GM19468 (cell line): ENCODE results near the gene EXD3.
"Not testable (repeated sequence)": the region's sequence is repeated elsewhere in the genome, so short reads cannot be mapped to it uniquely, and the experiment has no call there.

ENCODE experiments used
- ATAC-seq: cut with Tn5 transposase; IDR thresholded peaks from one replicate; pipeline ENCODE4 v1.9.1; 2021; ENCODE audit warnings: mild to moderate bottlenecking, moderate library complexity, moderate number of reproducible peaks; ENCODE audit not compliant: unreplicated experiment; ENCODE audit errors: extremely low read depth

The EXD3 gene

DNA sequence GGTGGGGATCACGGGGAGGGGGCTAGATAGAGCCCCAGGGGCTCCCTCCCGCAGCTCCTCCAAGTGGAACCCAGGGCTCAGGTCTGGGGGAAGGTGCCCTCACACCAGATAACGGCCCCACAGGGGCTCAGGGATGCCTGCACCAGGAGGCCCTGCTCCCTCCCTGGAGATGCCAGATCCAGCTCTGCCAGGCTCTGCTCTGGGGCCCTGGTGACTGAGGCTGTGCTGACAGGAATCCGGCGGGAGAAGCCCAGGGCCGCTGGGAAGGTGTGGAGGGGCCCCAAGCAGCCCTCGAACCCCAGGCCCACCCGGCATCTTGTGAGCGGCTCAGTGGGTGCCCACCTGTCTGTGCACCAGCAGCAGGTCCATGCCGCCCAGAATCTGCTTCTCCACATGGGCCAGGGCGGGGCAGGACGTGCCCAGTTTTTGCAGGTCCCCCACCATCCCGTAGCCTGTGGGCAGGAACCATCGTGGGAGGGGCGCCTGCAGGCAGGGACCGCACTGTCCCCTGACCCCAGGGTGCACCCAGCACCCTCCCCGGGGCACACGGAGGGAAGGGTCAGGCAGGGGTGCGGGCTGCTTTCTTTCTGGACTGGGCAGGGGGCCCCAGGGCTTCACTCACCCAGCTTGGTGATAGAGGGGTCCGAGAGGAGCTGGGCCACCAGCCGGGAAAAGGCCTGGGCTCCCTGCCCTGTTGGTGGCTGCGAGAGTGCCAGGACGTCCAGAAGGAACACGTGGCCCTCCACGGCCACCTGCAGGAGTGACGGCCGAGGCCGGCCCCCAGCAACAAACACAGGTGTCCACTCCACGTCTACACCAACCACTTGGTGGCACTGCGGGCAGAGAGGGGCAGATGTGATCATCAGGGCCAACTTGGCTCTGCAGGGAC lies 72.0 kb downstream of the EXD3 start:
- ATAC-seq, result no peak

DNA sequence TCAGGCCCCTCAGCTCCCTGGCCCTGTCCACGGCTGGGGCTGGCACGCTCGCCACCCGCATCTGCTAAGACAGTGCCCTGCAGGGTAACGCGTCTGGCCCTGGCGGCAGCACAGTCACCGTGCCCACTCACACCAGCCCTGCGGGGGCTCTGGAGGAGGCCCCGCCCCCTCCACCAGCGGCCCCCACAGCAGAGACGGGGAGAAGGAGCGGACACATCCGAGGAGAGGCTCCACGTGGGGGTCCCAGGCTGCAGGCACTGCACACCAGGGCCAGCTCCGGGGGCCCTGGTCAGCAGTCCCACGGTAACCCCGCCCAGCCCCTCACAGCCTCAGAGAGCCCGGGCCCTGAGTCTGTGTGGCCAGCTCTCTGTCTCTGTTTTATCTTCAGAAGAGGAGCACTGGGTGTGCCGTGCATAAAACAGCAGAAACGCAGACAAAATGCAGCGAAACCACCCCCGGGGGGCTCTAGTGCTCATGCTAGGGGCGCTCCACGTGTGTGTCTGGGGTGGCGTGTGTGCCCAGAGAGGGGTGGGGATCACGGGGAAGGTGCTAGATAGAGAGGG lies 73.4 kb downstream of the EXD3 start:
- ATAC-seq, result no peak

DNA sequence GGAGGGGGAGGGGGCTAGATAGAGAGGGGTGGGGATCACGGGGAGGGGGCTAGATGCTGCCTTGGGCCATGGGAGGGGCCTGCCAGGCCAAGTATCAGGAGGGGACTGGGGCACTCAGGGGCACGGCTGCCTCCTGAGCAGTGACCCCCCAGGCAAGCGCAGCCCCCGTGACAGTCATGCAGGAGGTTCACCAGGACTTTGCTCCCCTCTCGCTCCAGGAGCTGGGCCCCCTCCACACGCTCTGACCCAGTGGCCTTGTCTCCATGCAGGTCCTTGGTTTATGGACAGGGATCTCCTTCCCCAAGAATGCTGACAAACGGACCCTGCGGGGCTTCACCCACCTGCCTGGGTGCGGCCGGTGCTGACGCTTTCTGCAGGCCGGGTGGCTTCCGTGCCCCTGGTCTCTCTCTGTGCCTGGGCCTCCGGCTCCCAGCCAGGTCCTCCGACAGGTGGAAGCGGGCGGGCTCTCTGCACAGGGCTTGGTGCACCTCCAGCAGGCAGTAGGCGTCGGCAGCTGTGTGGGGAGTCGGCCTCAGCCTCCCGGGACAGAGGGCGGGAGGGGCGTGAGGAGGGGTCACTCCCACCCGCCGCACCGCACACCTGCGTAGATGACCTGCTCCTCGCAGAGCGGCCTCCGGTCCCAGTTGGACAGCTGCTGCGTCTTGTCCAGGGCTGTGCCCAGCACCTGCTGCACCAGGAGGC lies 74.0 kb downstream of the EXD3 start:
- ATAC-seq, result no peak

DNA sequence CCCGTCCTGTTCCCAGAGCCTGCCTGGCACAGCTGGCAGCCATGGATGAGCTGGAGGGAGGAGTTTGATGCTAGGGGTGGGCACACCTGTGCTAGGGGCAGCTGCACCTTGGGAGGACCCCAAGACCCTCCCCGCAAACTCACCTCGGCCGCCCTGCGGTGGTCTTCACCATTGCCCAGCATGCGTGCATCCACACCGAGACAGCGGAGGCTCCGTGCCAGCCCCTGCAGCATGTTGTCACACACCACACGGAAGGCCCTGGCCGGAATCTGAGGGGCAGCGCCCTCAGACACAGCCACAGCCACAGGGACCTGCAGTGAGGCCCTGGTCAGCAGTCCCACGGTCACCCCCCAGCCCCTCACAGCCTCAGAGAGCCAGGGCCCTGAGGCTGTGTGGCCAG lies 75.0 kb downstream of the EXD3 start:
- no peak for ATAC-seq

DNA sequence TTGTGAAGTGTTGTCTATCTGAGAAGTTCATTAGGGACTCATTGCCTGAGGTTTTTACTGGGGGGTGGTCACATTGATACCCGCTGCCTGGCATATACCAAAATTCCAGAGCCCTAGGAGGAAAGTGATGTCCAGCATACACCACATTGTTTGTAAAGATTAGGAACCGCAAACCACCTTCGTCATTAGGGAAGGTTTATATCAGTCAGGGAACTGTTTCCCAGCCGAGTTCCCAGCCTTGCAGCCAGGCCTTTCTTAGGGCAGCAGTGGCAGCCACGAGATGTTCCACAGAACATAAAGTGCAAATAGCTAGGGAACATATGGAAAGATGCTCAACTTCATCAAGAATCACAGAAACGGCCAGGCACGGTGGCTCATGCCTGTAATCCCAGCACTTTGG lies 80.5 kb downstream of the EXD3 start:
- ATAC-seq, result no peak

DNA sequence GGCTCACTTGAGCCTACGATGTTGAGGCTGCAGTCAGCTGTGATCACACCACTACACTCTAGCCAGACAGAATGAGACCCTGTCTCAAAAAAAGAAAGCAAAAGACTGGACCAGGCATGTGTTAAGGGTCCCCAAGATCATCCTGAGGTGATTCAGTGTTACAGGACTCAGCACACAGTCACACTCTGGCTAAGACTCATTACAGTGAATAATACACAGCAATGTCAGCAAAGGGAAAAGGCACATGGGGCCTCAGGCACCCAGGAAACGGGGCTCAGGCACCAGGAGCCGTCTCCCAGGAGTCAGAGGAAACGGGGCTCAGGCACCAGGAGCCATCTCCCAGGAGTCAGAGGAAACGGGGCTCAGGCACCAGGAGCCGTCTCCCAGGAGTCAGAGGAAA lies 81.7 kb downstream of the EXD3 start:
- ATAC-seq, result no peak

DNA sequence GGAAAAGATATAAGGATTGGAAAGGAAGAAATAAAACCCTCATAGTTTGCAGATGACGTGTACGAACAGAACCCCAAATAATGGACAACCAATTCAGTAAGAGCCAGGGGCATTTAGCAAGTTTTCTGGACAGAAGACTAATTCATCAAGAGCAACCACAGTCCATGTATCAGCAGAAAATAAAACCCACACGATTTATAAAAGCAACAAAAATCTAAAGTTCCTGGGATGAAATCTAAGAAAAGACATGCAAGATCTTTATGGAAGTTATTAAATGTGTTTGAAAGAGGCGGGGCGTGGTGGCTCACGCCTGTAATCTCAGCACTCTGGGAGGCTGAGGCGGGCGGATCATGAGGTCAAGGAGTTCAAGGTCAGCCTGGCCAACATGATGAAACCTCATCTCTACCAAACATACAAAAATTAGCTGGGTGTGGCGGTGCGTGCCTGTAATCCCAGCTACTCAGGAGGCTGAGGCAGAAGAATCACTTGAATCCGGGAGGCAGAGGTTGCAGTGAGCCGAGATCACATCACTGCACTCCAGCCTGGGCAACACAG lies 83.0 kb downstream of the EXD3 start:
- ATAC-seq, result not testable (repeated sequence)

DNA sequence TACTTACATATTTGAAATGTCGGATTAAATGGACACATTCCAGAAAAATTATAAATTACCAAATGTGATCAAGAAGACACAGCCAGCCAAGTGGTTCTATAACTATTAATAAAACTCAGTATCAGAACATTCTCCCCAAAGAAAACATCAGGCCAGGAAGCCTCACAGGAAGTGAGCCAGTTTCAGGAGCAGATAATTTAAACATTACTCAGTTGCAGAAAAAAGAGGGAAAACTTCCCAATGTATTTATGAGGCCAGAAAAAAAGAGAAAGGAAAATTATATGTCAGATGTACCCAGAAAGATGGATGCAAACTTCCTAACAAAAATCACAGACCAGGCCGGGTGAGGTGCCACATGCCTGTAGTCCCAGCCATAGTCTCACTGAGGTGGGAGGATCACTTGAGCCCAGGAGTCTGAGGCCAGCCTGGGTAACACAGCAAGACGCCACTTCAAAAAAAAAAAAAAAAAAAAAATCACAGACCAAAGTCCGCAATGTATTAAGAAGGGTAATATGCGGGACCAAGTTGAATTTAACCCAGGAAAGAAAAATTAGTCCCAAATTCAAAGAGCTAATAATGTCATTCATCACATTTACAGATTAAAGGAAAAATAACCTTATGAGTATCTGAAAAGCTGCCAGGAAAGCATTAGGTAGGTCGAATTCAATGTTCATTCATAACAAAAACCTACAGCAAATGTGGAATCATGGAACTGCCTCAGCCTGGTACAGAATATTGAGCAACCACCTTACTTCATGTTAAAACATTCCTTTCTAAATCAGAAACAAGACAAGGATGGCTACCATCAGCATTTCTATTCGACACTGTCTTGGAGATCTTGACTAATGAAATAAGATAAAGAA lies 83.7 kb downstream of the EXD3 start:
- no peak for ATAC-seq

DNA sequence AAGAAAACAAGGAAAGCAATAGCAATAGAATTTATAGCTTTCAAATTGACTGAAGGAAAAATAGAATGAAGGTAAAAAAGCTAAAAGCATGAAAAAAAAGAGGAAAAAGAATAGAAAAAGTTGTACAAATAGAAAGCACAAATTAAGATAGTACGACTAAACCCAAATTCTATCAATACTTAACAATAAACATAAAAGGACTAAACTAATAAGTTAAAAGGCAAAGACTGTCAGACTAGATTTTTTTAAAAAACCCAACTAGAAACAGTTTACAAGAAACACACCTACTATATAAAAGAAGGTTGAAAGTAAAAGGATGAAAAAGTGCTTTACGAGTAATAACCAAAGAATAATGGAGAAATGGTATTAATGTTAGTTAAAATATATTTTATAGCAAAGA lies 86.2 kb downstream of the EXD3 start:
- no peak for ATAC-seq

DNA sequence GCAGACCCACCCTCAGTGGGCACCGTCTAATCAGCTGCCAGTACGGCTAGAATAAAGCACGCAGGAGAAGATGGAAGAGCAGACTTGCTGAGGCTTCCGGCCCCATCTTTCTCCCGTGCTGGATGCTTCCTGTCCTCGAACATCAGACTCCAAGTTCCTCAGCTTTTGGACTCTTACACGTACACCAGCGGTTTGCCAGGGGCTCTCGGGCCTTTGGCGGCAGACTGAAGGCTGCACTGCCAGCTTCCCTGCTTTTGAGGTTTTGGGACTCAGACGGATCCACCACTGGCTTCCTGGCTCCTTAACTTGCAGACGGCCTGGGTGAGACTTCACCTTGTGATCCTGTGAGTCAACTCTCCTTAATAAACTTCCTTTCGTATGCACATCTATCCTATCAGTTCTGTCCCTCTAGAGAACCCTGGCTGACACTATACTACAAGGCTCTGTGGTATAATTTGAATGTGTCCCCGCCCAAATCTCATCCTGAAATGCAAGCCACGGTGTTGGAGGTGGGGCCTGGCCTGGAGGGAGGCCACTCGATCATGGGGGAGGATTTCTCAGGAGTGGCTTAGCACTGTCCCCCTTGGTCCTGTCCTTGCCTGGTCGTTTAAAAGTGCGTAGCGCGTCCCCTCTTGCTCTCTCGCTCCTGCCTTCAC lies 89.8 kb downstream of the EXD3 start:
- ATAC-seq, result no peak

DNA sequence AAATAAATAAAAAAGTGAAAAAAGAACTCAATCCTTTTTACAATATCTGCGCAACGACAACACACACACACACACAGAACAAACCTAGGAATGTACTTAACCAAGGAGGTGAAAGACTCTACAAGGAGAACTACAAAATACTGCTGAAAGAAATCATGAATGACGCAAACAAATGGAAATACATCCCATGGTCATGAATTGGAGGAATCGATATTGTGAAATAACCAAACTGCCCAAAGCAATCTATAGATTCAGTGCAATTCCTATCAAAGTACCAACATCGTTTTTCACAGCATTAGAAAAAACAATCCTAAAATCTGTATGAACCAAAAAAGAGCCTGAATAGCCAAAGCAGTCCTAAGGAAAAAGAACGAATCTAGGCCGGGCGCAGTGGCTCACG lies 91.0 kb downstream of the EXD3 start:
- no peak for ATAC-seq

DNA sequence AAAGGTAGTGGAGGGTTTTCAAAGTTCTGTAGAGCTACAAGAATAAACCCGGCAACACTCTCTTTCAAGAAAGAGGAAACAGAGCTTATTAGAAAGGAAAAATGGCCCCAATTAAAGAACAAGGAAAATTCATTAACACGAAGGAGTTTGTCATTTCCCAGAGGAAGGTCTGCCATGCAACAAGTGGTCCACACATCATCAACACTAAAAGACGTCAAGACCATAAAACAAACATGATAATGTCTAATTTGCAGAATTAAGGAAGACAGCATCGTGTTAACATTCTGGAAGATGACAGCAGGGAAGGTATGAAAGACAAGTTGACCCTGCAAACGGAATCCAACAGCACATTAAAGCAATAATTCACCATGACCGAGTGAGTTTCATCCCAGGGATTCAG lies 92.3 kb downstream of the EXD3 start:
- ATAC-seq, result no peak

DNA sequence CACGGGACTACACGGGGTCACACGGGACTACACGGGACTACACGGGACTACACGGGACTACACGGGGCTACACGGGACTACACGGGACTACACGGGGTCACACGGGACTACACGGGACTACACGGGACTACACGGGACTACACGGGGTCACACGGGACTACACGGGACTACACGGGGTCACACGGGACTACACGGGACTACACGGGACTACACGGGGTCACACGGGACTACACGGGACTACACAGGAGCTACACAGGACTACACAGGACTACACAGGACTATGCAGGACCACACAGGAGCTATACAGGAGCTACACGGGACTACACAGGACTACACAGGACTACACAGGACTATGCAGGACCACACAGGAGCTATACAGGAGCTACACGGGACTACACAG lies 93.4 kb downstream of the EXD3 start:
- ATAC-seq, result not testable (repeated sequence)

DNA sequence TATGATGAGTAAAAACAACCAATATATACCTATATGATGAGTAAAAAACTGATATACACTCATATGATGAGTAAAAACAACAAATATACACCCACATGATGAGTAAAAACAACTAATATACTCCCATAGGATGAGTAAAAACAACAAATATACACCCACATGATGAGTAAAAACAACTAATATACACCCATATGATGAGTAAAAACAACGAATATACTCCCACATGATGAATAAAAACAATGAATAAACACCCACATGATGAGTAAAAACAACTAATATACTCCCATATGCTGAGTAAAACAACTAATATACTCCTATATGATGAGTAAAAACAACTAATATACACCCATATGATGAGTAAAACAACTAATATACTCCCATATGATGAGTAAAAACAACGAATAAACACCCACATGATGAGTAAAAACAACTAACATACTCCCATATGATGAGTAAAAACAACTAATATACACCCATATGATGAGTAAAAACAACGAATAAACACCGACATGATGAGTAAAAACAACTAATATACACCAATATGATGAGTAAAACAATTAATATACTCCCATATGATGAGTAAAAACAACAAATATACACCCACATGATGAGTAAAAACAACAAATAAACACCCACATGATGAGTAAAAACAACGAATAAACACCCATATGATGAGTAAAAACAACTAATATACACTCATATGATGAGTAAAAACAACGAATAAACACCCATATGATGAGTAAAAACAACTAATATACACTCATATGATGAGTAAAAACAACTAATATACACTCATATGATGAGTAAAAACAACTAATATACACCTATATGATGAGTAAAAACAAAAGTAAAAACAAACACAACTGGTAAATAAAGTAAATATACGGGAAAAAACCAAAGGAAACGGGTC lies 95.1 kb downstream of the EXD3 start:
- ATAC-seq, result not testable (repeated sequence)

DNA sequence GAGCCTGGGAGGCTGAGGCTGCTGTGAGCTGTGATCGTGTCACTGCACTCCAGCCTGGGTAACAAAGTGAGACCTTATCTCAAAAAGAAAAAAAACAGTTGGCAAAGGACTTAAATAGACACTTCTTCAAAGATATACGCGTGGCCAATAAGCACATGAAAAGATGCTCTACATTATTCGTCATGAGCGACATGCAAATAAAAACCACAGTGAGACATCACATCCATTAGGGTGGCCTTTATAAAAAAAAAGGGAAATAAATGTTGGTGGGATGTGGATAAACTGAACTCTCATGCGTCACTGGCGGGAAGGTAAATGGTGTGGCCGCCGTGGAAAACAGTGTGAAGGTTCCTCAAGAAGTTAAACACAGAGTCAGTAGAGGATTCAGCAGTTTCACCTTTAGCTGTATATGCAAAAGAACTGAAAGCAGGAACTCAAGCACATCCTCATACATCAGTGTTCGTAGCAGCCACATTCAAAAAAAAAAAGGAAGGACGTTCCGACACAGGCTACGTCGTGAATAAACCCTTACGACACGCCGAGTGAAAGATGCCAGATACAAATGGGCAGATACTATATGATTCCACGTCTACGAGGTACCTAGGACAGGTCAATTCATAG lies 96.4 kb downstream of the EXD3 start:
- ATAC-seq, result no peak

DNA sequence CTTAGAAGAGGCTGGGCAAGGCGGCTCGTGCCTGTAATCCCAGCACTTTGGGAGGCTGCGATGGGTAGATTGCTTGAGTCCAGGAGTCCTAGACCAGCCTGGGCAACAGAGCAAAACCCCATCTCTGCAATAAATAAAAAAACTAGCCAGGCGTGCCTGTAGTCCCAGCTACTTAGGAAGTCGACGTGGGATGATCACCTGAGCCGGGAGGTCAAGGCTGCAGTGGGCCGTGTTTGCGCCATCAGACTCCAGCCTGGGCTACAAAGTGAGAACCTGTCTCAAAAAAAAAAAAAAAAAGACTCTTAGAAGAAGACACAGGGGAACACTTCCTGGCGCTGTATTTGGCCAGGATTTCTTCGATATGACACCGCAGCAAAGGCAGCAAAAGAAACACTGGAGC lies 97.2 kb downstream of the EXD3 start:
- no peak for ATAC-seq

DNA sequence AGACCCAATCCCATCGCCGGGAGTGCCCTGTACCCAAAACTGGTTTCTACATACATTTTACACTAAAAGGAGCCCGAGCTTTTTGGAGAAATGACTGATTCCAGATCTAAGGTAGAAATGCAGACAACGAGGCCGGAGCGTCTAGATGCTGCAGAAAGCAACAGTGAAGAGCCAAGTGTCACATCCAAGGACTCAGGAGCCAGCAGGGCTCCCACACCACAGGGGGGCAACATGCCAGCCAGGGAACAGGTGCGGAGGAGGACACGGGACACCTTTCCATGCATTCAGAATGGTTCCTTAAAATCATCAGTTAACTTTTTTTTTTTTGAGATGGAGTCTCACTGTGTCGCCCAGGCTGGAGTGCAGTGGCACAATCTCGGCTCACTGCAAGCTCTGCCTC lies 97.8 kb downstream of the EXD3 start:
- ATAC-seq, result no peak
